NCI-H774 (cell line): ENCODE results near the gene HOXD11.
A peak's percentile ranks its signal among the peaks of the same experiment; 100 is the strongest.

Source experiments
- DNase-seq: peaks from one replicate; lab custom pipeline; 2025; lab: John Stamatoyannopoulos, UW

HOXD11 gene

GRCh38 chr2:176081376-176081836, 25.7 kb upstream of the HOXD11 start:
- no peak for DNase-seq

- DNase-seq, result no peak
Observed at GRCh38 chr2:176081837-176082524, 25.1 kb upstream of the HOXD11 start.

- DNase-seq, result no peak
Observed at GRCh38 chr2:176082525-176082823, 24.6 kb upstream of the HOXD11 start.

GRCh38 chr2:176082824-176083751, 24.0 kb upstream of the HOXD11 start:
- no peak for DNase-seq

- no peak for DNase-seq
Observed at GRCh38 chr2:176083796-176084261, 23.3 kb upstream of the HOXD11 start, which contains the start of gene EVX2. TSS of gene EVX2 (minus strand) at chr2:176083962. CDS start at chr2:176083776, 186 bp downstream.

GRCh38 chr2:176084611-176085119, 22.4 kb upstream of the HOXD11 start:
- DNase-seq, result no peak

- DNase-seq, result no peak
Observed at GRCh38 chr2:176085120-176085788, 21.8 kb upstream of the HOXD11 start.

- DNase-seq, result peak; percentile 57
Observed at GRCh38 chr2:176085861-176086771, 21.0 kb upstream of the HOXD11 start.

GRCh38 chr2:176087330-176088047, 19.6 kb upstream of the HOXD11 start:
- DNase-seq, result no peak

- peak; percentile 54 for DNase-seq
Observed at GRCh38 chr2:176088048-176088936, 18.8 kb upstream of the HOXD11 start.

- DNase-seq, result no peak
Observed at GRCh38 chr2:176088937-176089842, 17.9 kb upstream of the HOXD11 start.

GRCh38 chr2:176089843-176090395, 17.2 kb upstream of the HOXD11 start:
- DNase-seq, result no peak

GRCh38 chr2:176090862-176091261, 16.2 kb upstream of the HOXD11 start:
- no peak for DNase-seq

GRCh38 chr2:176091329-176092258, 15.5 kb upstream of the HOXD11 start:
- DNase-seq, result no peak

- peak; percentile 30 for DNase-seq
Observed at GRCh38 chr2:176092270-176093144, 14.6 kb upstream of the HOXD11 start, which contains the start of gene HOXD13. TSS of gene HOXD13 (plus strand) at chr2:176092721. CDS start at chr2:176092891, 170 bp downstream.
